H9 (cell line): ENCODE data around the gene PTEN. TPM values are rescaled to one million over a fixed set of nuclear protein-coding genes. Genes with fewer than 3 reads are reported as not detected.

Experiments
- DNase-seq: peaks from one replicate; pipeline ENCODE4 v3.0.0-alpha.2; 2017
- H2AFZ ChIP-seq: one replicate; pipeline ENCODE4 v1.6.1; 2013; ENCODE audit warnings: mild to moderate bottlenecking, low read length, control low read depth, moderate library complexity
- H2AK5ac ChIP-seq: 2 replicates; pipeline ENCODE4 v1.6.1; 2013; ENCODE audit warnings: low read length, control low read depth, mixed read lengths; ENCODE audit not compliant: insufficient read length
- H2BK120ac ChIP-seq: one replicate; pipeline ENCODE4 v1.6.1; 2013; ENCODE audit warnings: low read depth, mild to moderate bottlenecking, low read length, control low read depth, inconsistent platforms; ENCODE audit not compliant: poor library complexity, severe bottlenecking
- H2BK12ac ChIP-seq: 2 replicates; pipeline ENCODE4 v1.6.1; 2013; ENCODE audit warnings: low read length, control low read depth, mixed read lengths, low read depth; ENCODE audit not compliant: insufficient read length
- H2BK15ac ChIP-seq: 2 replicates; pipeline ENCODE4 v1.6.1; 2013; ENCODE audit warnings: low read depth, low read length, control low read depth
- H2BK20ac ChIP-seq: one replicate; pipeline ENCODE4 v1.6.1; 2013; ENCODE audit warnings: low read depth, mild to moderate bottlenecking, low read length, control low read depth, inconsistent platforms; ENCODE audit not compliant: poor library complexity, severe bottlenecking
- H2BK5ac ChIP-seq: 2 replicates; pipeline ENCODE4 v1.6.1; 2013; ENCODE audit warnings: low read length, control low read depth, mixed read lengths; ENCODE audit not compliant: insufficient read length
- H3K14ac ChIP-seq: 2 replicates; pipeline ENCODE4 v1.6.1; 2013; ENCODE audit warnings: low read length, control low read depth; ENCODE audit not compliant: insufficient read depth
- H3K18ac ChIP-seq: 2 replicates; pipeline ENCODE4 v1.6.1; 2013; ENCODE audit warnings: low read depth, mild to moderate bottlenecking, mixed read lengths, low read length, control low read depth; ENCODE audit not compliant: insufficient read length
- H3K23ac ChIP-seq: 2 replicates; pipeline ENCODE4 v1.6.1; 2013; ENCODE audit warnings: low read length, control low read depth, mixed read lengths, low read depth; ENCODE audit not compliant: insufficient read length
- H3K23me2 ChIP-seq: 2 replicates; pipeline ENCODE4 v1.6.1; 2013; ENCODE audit warnings: low read depth, mild to moderate bottlenecking, mixed read lengths, low read length, control low read depth; ENCODE audit not compliant: insufficient read length, poor library complexity, severe bottlenecking
- H3K27ac ChIP-seq: 2 replicates; pipeline ENCODE4 v1.5.1; 2013; ENCODE audit warnings: low read length, control low read depth, mixed read lengths, low read depth; ENCODE audit not compliant: insufficient read length
- H3K27me3 ChIP-seq: 2 replicates; pipeline ENCODE4 v1.6.1; 2013; ENCODE audit warnings: low read length, control low read depth, inconsistent platforms; ENCODE audit not compliant: insufficient read depth
- H3K4ac ChIP-seq: 2 replicates; pipeline ENCODE4 v1.6.1; 2013; ENCODE audit warnings: low read depth, mild to moderate bottlenecking, control low read depth, inconsistent platforms, low read length, moderate library complexity
- H3K4me1 ChIP-seq: 2 replicates; pipeline ENCODE4 v1.6.1; 2013; ENCODE audit warnings: low read length, control low read depth, inconsistent platforms; ENCODE audit not compliant: insufficient read depth
- H3K4me2 ChIP-seq: 2 replicates; pipeline ENCODE4 v1.6.1; 2013; ENCODE audit warnings: low read length, control low read depth, mixed read lengths; ENCODE audit not compliant: insufficient read length, insufficient read depth
- H3K56ac ChIP-seq: 2 replicates; pipeline ENCODE4 v1.6.1; 2013; ENCODE audit warnings: low read depth, mild to moderate bottlenecking, mixed read lengths, low read length, control low read depth; ENCODE audit not compliant: insufficient read length
- H3K79me1 ChIP-seq: 2 replicates; pipeline ENCODE4 v1.6.1; 2013; ENCODE audit warnings: low read depth, mild to moderate bottlenecking, moderate library complexity, low read length, control low read depth, inconsistent platforms; ENCODE audit not compliant: insufficient read depth, poor library complexity, severe bottlenecking
- H3K79me2 ChIP-seq: 2 replicates; pipeline ENCODE4 v1.6.1; 2013; ENCODE audit warnings: low read length, control low read depth, inconsistent platforms; ENCODE audit not compliant: insufficient read depth
- H3K9ac ChIP-seq: 2 replicates; pipeline ENCODE4 v1.6.1; 2013; ENCODE audit warnings: low read length, control low read depth, mixed read lengths; ENCODE audit not compliant: insufficient read length; ENCODE audit errors: extremely low read depth
- H3K9me3 ChIP-seq: one replicate; pipeline ENCODE4 v1.6.1; 2013; ENCODE audit warnings: low read depth, low read length, inconsistent platforms; ENCODE audit not compliant: control insufficient read depth
- H3T11ph ChIP-seq: one replicate; pipeline ENCODE4 v1.6.1; 2013; ENCODE audit warnings: mild to moderate bottlenecking, low read length, control low read depth, inconsistent platforms
- H4K20me1 ChIP-seq: one replicate; pipeline ENCODE4 v1.6.1; 2013; ENCODE audit not compliant: control insufficient read depth, insufficient read length, insufficient read depth
- H4K5ac ChIP-seq: 2 replicates; pipeline ENCODE4 v1.6.1; 2013; ENCODE audit warnings: low read depth, mild to moderate bottlenecking, mixed read lengths, low read length, control low read depth; ENCODE audit not compliant: insufficient read length
- H4K8ac ChIP-seq: replicated peaks from 2 replicates; pipeline ENCODE4 v1.6.1; 2013; ENCODE audit warnings: low read length, control low read depth, mixed read lengths, low read depth; ENCODE audit not compliant: insufficient read length
- H4K91ac ChIP-seq: 2 replicates; pipeline ENCODE4 v1.6.1; 2013; ENCODE audit warnings: low read depth, mild to moderate bottlenecking, moderate library complexity, mixed read lengths, low read length, control low read depth; ENCODE audit not compliant: insufficient read length
- H3K27ac Mint-ChIP-seq, 3 experiments: 2 replicates in 2 of 3; 3 replicates in 1 of 3; pipeline ENCODE4 v1.8.0; 2020 to 2021; ENCODE audit warnings: mixed read lengths in 3 of 3, mild to moderate bottlenecking in 1 of 3, moderate library complexity in 1 of 3
- H3K27me3 Mint-ChIP-seq: 2 replicates; pipeline ENCODE4 v1.8.0; 2021; ENCODE audit warnings: low read depth, mild to moderate bottlenecking, moderate library complexity, mixed read lengths
- H3K36me3 Mint-ChIP-seq, 3 experiments: 2 replicates in 2 of 3; 3 replicates in 1 of 3; pipeline ENCODE4 v1.8.0; 2020 to 2021; ENCODE audit warnings: low read depth in 3 of 3, mixed read lengths in 3 of 3; ENCODE audit not compliant: insufficient read depth in 1 of 3
- H3K4me1 Mint-ChIP-seq, 2 experiments: 2 replicates each; pipeline ENCODE4 v1.8.0; 2020; ENCODE audit warnings: mixed read lengths in 2 of 2
- H3K4me3 Mint-ChIP-seq, 2 experiments: 2 replicates in 1 of 2; 3 replicates in 1 of 2; pipeline ENCODE4 v1.8.0; 2020 to 2021; ENCODE audit warnings: mild to moderate bottlenecking in 2 of 2, mixed read lengths in 2 of 2, moderate library complexity in 1 of 2
- H3K9me3 Mint-ChIP-seq, 2 experiments: 2 replicates in 1 of 2; 3 replicates in 1 of 2; pipeline ENCODE4 v1.8.0; 2020; ENCODE audit warnings: mild to moderate bottlenecking in 2 of 2, mixed read lengths in 2 of 2, moderate library complexity in 1 of 2
- WGBS: extraction: QIAGEN DNeasy Blood & Tissue Kit; methylation state at CpG from one replicate; pipeline ENCODE4 v1.1.7; 2013; ENCODE audit warnings: missing lambda C conversion rate, low lambda C conversion rate, mixed read lengths; ENCODE audit not compliant: insufficient read length; ENCODE audit errors: extremely low coverage; 5-methylcytosine and 5-hydroxymethylcytosine counted together
- total RNA-seq: library from RNA; stranded (reverse); gene quantifications from 2 replicates; pipeline ENCODE4 v1.2.1, GENCODE V29; 2021
- TF ChIP-seq, protein P1 (sequence below): fragments of 200-600 bp; sonication (generic); conservative IDR thresholded peaks from 3 replicates; pipeline ENCODE4 v1.8.0; 2021; ENCODE audit warnings: antibody characterized with exemption, mild to moderate bottlenecking

Gene PTEN
- total RNA-seq, 1 experiment from 2014 or later, result 52.8 TPM

DNA sequence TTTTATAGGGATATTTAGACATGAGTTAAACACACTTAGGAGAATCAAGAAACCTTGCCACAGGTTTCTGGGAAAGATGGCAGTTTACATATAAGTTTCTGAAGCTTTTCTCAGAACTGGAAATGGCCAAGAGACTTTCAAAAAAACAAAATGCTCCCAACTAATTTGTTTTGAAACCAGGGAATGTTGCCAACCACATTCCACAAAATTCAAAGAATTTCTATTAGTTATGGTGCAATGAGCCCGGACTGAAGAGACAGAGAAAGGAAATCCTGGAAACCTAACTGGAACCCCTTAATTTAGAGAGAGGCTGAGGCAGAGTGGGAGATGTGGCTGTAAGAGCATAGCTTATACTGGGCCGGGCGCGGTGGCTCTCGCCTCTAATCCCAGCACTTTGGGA is 128.5 kb downstream of the PTEN start:
- H3K79me1 ChIP-seq, result no peaks in the 10 kb centered on the region
- no peak overlapping the region for H4K91ac ChIP-seq
- TF ChIP-seq, protein P1, sequence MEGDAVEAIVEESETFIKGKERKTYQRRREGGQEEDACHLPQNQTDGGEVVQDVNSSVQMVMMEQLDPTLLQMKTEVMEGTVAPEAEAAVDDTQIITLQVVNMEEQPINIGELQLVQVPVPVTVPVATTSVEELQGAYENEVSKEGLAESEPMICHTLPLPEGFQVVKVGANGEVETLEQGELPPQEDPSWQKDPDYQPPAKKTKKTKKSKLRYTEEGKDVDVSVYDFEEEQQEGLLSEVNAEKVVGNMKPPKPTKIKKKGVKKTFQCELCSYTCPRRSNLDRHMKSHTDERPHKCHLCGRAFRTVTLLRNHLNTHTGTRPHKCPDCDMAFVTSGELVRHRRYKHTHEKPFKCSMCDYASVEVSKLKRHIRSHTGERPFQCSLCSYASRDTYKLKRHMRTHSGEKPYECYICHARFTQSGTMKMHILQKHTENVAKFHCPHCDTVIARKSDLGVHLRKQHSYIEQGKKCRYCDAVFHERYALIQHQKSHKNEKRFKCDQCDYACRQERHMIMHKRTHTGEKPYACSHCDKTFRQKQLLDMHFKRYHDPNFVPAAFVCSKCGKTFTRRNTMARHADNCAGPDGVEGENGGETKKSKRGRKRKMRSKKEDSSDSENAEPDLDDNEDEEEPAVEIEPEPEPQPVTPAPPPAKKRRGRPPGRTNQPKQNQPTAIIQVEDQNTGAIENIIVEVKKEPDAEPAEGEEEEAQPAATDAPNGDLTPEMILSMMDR, result no peak
- H4K8ac ChIP-seq, result no peak overlapping the region
- no peaks in the 10 kb centered on the region for H3K4me1 ChIP-seq
- no peak overlapping the region for H2BK20ac ChIP-seq
- no peaks in the 10 kb centered on the region for H3K9me3 ChIP-seq
- H4K20me1 ChIP-seq, result no peaks in the 10 kb centered on the region
- no peak overlapping the region for H2BK12ac ChIP-seq
- no peak overlapping the region for H3T11ph ChIP-seq
- H3K4ac ChIP-seq, result no peak overlapping the region
- H3K56ac ChIP-seq, result no peak overlapping the region
- no peak overlapping the region for H2BK5ac ChIP-seq
- no peak overlapping the region for H2BK15ac ChIP-seq
- Mint-ChIP-seq H3K4me1 (peaks cover 6 to 9% of the 10 kb centered on the region in 2 experiments), H3K4me3 (no peak overlapping the region), H3K27ac (peak overlapping the region in 2 of 3 experiments; percentile 28 to 80; a peak in 2 of 7 replicates), H3K36me3 (no peaks in the 10 kb centered on the region), H3K9me3 (no peaks in the 10 kb centered on the region), H3K27me3 (no peaks in the 10 kb centered on the region)
- H2BK120ac ChIP-seq, result no peak overlapping the region
- WGBS, result no CpG with 5 or more reads among the region's 5 CpGs
- H4K5ac ChIP-seq, result no peak overlapping the region
- H2AFZ ChIP-seq, result no peak overlapping the region
- H3K79me2 ChIP-seq, result no peaks in the 10 kb centered on the region
- no peak overlapping the region for H3K14ac ChIP-seq
- H3K18ac ChIP-seq, result no peak overlapping the region
- H3K9ac ChIP-seq, result no peak overlapping the region
- H3K27ac ChIP-seq, result no peak overlapping the region
- H3K4me2 ChIP-seq, result no peak overlapping the region
- H3K27me3 ChIP-seq, result no peaks in the 10 kb centered on the region
- H3K23ac ChIP-seq, result no peak overlapping the region
- DNase-seq, result no peak
- no peaks in the 10 kb centered on the region for H3K23me2 ChIP-seq
- H2AK5ac ChIP-seq, result no peak overlapping the region
